B cell (primary cell): ENCODE measurements around the gene IER2.

Experiments
- CTCF ChIP-seq: fragments of 200-600 bp; IDR thresholded peaks from one replicate; pipeline ENCODE4 v1.8.0; 2022; ENCODE audit warnings: antibody characterized with exemption, mild to moderate bottlenecking
- EZH2 ChIP-seq: IDR thresholded peaks from 2 replicates; pipeline ENCODE4 v1.6.1; 2012; ENCODE audit warnings: borderline replicate concordance, low read depth, mild to moderate bottlenecking, moderate library complexity, low read length; ENCODE audit not compliant: insufficient read depth, poor library complexity, severe bottlenecking

GRCh38 chr19:13181747-13182388 is 31.7 kb downstream of the IER2 start:
- TF ChIP-seq CTCF: no peak
- TF ChIP-seq EZH2: no peak
